ENCODE results near the gene MAP3K5.

DNA sequence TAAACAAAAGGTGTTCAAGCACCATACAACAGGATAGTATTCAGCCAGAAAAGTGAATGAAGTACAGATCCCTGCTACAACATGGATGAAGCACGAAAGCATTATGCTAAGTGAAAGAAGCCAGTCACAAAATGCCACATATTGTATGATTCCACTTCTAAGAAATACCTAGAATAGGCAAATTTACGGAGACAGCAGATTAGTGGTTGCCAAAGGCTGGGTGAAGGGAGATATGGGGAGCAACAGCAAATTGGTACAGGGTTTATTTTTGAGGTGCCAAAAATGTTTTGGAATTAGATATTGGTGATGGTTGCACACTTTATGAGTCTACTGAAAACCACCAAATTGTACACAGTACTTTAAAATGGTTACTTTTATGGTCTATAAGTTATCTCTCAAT, 23.2 kb downstream of the MAP3K5 start:
- TF ChIP-seq EZH2 (IDR thresholded peaks at IDR 0.05; ENCODE audit: insufficient read depth, low read length), result no peak
- TF ChIP-seq, protein P1, sequence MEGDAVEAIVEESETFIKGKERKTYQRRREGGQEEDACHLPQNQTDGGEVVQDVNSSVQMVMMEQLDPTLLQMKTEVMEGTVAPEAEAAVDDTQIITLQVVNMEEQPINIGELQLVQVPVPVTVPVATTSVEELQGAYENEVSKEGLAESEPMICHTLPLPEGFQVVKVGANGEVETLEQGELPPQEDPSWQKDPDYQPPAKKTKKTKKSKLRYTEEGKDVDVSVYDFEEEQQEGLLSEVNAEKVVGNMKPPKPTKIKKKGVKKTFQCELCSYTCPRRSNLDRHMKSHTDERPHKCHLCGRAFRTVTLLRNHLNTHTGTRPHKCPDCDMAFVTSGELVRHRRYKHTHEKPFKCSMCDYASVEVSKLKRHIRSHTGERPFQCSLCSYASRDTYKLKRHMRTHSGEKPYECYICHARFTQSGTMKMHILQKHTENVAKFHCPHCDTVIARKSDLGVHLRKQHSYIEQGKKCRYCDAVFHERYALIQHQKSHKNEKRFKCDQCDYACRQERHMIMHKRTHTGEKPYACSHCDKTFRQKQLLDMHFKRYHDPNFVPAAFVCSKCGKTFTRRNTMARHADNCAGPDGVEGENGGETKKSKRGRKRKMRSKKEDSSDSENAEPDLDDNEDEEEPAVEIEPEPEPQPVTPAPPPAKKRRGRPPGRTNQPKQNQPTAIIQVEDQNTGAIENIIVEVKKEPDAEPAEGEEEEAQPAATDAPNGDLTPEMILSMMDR (IDR thresholded peaks at IDR 0.05; ENCODE audit: insufficient read depth, low read depth, low read length), result no peak
